ENCODE data around the gene MCCC2.
"Not testable (repeated sequence)": the region's sequence is repeated elsewhere in the genome, so short reads cannot be mapped to it uniquely, and the experiment has no call there.

MCCC2 gene

DNA sequence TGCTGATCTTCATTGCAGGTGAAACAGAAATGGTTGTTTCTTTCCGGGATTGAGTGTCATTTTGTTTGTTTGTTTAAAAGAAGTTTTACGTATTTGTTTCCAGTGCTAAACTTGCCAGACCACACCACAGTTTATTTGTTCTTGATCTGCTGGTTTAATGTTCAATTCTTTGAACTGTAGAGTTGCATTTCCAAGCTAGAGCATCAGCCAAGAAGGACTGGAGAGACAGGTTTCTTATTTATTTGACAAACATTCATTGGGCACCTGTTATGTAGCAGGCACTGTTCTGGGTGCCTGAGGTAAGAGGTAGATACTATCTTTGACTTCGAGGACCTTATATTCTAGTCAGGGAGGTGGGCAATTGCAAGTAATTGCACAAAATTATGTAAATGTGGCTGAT is 45.0 kb downstream of the MCCC2 start:
- no peak for TF ChIP-seq CTCF (conservative IDR thresholded peaks at IDR 0.05; ENCODE audit: low read depth, low read length)
- no peak for DNase-seq (ENCODE audit: low read depth)
- no peak overlapping the region for H3K4me3 ChIP-seq (ENCODE audit: low read length)

DNA sequence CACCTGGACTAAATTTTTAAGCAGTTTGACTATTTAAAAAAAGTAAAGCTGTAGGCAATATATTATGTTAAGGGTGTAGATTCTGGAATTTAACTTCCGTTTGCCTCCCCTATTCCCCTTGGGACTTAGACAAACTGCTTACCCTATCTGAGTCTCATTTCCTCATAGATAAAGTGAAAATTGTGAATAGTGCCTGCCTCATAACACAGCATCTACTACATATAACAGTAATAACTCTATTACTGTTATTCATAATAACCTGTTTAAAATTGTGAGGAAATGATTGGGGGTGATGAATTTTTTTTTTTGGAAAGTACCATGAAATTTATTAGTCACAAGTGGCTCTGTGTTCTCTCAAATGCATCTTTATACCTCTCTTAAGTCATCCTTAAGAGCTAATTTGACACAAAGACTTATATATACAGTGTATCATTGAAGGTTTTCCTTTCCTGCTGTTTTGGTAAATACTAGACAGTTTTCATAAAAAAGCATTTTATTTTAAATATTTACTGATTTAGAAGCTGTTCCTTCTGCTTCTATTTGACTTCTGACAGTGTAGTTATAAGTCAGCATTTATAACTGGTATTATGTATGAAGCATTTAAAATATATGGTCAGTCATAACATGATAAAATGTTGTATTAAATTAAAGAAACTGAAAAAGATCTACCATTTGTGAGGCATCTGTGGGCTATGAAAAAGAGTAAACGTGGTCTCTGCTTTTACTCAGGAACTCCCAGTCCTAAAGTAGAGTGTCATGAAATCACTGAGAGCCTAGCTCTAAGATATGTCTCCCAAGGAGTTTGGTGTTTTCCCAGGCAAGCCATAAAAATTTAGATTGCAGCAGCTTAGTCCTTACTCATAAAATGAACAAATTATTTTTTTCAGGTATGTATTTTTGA is 46.4 kb downstream of the MCCC2 start:
- H3K4me3 ChIP-seq (ENCODE audit: low read length) = no peak overlapping the region
- no peak for TF ChIP-seq CTCF (conservative IDR thresholded peaks at IDR 0.05; ENCODE audit: low read depth, low read length)
- DNase-seq (ENCODE audit: low read depth) = no peak

GRCh38 chr5:71637133-71637532 is 50.0 kb downstream of the MCCC2 start:
- no peak overlapping the region for H3K4me3 ChIP-seq (ENCODE audit: low read length)
- no peak for TF ChIP-seq CTCF (conservative IDR thresholded peaks at IDR 0.05; ENCODE audit: low read depth, low read length)

DNA sequence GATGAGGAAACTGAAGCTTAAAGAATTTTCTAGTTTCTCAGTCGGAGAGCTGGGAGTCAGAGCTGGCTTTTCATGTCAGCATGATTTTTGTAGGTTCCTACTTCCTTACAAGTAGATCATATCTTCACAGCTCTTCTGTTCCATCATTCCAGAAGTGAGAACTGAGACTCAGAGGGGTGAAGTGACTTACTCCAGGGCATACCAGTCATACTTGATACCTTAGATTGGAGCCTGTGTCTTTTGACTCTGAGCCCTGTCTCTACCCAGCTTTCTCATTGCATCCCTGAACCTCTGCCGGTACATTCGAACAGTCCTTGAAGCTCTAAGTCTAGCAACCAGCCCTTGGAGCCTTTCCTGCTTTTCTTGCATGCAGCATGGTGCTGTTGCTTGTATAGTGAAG is 53.3 kb downstream of the MCCC2 start:
- TF ChIP-seq CTCF (conservative IDR thresholded peaks at IDR 0.05; ENCODE audit: low read depth, low read length) = no peak
- DNase-seq (ENCODE audit: low read depth) = no peak

More at GRCh38 chr5:71637133-71637532, 50.0 kb downstream of the MCCC2 start:
- no peak for DNase-seq (ENCODE audit: low read depth)

DNA sequence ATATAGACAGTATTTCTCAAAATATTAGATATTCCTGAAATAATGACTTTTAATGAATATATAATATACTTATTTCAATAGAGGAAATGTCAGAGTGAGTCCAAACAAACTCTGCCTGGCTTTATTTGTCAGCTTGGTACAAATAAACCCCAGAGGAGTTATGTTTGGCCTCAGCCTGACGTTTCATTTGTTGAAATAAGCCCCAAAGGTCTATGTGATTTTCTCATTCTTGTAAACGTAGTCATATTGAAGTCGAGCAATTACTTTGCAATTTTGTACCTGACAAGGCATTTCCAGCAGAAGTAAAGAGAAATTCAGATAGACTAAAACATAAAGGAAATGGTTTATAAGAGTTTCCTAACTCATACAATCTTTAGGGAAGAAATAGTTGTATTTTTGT is 57.9 kb downstream of the MCCC2 start:
- H3K4me3 ChIP-seq (ENCODE audit: low read length) = no peak overlapping the region
- DNase-seq (ENCODE audit: low read depth) = no peak
- no peak for TF ChIP-seq CTCF (conservative IDR thresholded peaks at IDR 0.05; ENCODE audit: low read depth, low read length)

More for the DNA sequence above, 53.3 kb downstream of the MCCC2 start:
- no peak overlapping the region for H3K4me3 ChIP-seq (ENCODE audit: low read length)

- not testable (repeated sequence) for H3K4me3 ChIP-seq (ENCODE audit: low read length); DNase-seq (ENCODE audit: low read depth)
Observed at GRCh38 chr5:71650940-71651339, 63.8 kb downstream of the MCCC2 start.

GRCh38 chr5:71651579-71651978 is 64.4 kb downstream of the MCCC2 start:
- no peak for TF ChIP-seq CTCF (conservative IDR thresholded peaks at IDR 0.05; ENCODE audit: low read depth, low read length)
- no peak for DNase-seq (ENCODE audit: low read depth)

More at GRCh38 chr5:71651579-71651978, 64.4 kb downstream of the MCCC2 start:
- no peak overlapping the region for H3K4me3 ChIP-seq (ENCODE audit: low read length)

All from retinal pigment epithelial cell (primary cell).